ENCODE measurements around the gene PPAN. TPM values are rescaled to one million over a fixed set of nuclear protein-coding genes. Genes with fewer than 3 reads are reported as not detected.

Gene PPAN
- total RNA-seq, 1 experiment from 2014 or later: 28.0 TPM

DNA sequence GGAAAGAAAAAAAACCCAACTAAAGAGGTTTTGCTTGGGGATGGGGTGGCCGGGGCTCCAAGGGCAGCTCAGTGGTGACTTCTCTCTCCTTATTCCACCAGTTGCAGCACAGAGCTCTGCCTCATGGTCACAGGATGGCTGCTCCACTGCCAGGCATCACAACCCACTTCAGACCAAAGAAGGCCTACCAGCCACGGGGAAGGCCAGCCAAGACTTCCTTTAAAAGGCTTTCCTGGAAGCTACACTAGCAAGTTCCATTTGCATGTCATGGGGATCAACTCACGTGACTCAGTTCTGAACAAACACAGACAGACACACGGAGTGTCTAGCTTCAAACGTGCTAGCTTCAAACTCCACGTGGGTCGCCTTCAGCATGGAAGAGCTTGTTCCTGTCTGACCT is 26.7 kb downstream of the PPAN start:
- no peaks in the 10 kb centered on the region for H3K9me3 ChIP-seq (replicated peaks)
- no peak for DNase-seq (ENCODE audit: low read depth in 1 of 2, low spot score in 2 of 2)

DNA sequence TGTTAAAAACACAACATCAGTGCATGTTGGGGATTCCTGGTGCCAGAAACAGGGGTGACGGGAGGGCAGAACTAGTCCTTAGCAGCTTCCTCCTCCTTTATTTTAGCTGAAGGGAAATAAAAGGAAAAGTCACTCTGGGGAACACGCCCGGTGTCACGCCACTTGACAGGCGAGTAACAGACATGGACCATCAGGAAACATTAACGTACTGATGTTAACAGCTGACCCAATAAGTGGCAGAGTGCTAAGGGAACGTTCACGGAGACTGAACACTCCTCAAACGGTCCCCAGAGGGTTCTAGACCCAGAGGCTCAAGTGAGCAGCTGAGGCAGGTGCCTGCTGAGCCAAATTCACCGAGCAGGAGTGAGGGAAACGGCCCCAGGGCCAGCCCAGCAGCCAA is 27.4 kb downstream of the PPAN start:
- H3K27ac ChIP-seq: no peak overlapping the region
- H3K36me3 ChIP-seq: peaks cover 96% of the 10 kb centered on the region

More for the DNA sequence above, 26.7 kb downstream of the PPAN start:
- Histone ChIP-seq H3K36me3 (peaks cover 96% of the 10 kb centered on the region), H3K4me3 (no peak overlapping the region), H3K27ac (no peak overlapping the region), H3K27me3 (replicated peaks) (no peaks in the 10 kb centered on the region), H3K4me1 (replicated peaks) (peaks cover 29% of the 10 kb centered on the region)

GRCh38 chr19:10134040-10134439 is 27.9 kb downstream of the PPAN start:
- DNase-seq (ENCODE audit: low read depth in 1 of 2, low spot score in 2 of 2): no peak
- H3K4me3 ChIP-seq: no peak overlapping the region
- no peak overlapping the region for H3K27ac ChIP-seq
- H3K4me1 ChIP-seq (replicated peaks): peaks cover 29% of the 10 kb centered on the region
- no peaks in the 10 kb centered on the region for H3K27me3 ChIP-seq (replicated peaks)
- H3K36me3 ChIP-seq: peaks cover 96% of the 10 kb centered on the region
- no peaks in the 10 kb centered on the region for H3K9me3 ChIP-seq (replicated peaks)

More for the DNA sequence above, 27.4 kb downstream of the PPAN start:
- H3K4me3 ChIP-seq: no peak overlapping the region
- H3K4me1 ChIP-seq (replicated peaks): peaks cover 29% of the 10 kb centered on the region
- no peaks in the 10 kb centered on the region for H3K9me3 ChIP-seq (replicated peaks)
- DNase-seq (ENCODE audit: low read depth in 1 of 2, low spot score in 2 of 2): no peak
- H3K27me3 ChIP-seq (replicated peaks): no peaks in the 10 kb centered on the region

DNA sequence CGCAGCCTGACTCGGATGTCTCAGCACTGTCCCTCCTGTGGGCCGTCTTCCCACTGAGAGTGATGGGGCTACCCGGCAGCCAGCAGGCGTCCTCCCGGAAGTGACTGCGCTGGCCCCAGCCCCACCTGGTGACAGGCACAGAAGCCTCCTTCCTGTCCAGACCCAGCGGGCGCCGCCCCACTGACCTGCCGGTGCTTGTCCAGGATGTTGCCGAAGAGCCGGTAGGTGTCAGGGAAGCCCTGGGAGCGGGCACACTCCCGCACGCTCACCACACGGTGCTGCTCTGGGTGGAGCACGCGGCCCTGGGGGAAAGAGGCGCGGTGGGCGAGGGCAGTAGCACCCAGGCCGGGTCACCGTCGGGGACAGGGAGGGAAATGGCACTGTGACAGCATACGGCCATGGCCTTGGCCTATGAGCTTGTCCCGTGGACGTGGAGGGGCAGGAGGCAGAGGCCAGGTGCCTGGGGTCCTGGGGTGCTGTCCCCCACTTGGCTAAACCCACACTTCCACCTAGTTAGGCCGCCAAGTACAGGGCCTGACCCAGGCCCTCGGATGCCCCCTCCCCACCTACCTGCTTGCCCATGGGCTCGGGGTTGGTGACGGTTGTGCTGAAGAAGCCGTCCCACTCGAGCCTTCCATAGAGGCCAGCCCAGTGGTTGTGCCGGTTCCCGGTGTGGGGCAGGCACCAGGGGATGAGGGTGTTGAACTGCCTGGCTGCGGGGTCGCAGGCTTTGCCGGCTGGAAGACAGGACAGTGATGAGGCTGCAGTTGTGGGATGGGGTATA is 29.6 kb downstream of the PPAN start:
- no peak overlapping the region for H3K4me3 ChIP-seq
- H3K27ac ChIP-seq: no peak overlapping the region
- H3K4me1 ChIP-seq (replicated peaks): peaks cover 29% of the 10 kb centered on the region
- no peaks in the 10 kb centered on the region for H3K9me3 ChIP-seq (replicated peaks)
- DNase-seq (ENCODE audit: low read depth in 1 of 2, low spot score in 2 of 2): no peak
- H3K27me3 ChIP-seq (replicated peaks): no peaks in the 10 kb centered on the region
- H3K36me3 ChIP-seq: peaks cover 97% of the 10 kb centered on the region

DNA sequence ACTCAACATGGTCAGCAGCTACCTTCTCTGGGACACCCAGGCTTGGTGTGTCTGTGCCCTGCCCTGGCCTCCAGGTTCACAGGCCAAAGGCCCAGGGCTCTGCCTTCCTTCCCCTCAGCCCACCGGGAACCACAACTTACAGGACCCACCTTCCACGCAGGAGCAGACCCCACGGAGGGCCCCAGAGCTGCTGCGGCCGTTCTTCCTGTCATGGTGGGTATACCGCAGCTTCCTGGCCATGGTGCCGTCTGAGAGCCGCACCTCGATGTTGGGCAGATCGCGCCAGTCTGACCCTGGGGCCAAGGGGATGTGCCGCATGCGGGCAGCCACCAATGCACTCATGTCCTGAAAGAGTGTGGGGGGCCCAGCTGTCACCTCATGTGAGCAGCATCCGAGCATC is 30.8 kb downstream of the PPAN start:
- peaks cover 18% of the 10 kb centered on the region for H3K4me1 ChIP-seq (replicated peaks)
- no peak overlapping the region for H3K27ac ChIP-seq
- no peaks in the 10 kb centered on the region for H3K27me3 ChIP-seq (replicated peaks)
- H3K4me3 ChIP-seq: no peak overlapping the region
- H3K9me3 ChIP-seq (replicated peaks): no peaks in the 10 kb centered on the region
- H3K36me3 ChIP-seq: peaks cover 99% of the 10 kb centered on the region
- no peak for DNase-seq (ENCODE audit: low read depth in 1 of 2, low spot score in 2 of 2)

- DNase-seq (ENCODE audit: low read depth in 1 of 2, low spot score in 2 of 2): no peak
- Histone ChIP-seq H3K4me1 (replicated peaks) (peaks cover 7% of the 10 kb centered on the region), H3K27ac (no peak overlapping the region), H3K9me3 (replicated peaks) (no peaks in the 10 kb centered on the region), H3K4me3 (no peak overlapping the region), H3K36me3 (peaks cover 99% of the 10 kb centered on the region), H3K27me3 (replicated peaks) (no peaks in the 10 kb centered on the region)
Measured at GRCh38 chr19:10137751-10138682, 31.9 kb downstream of the PPAN start.

DNA sequence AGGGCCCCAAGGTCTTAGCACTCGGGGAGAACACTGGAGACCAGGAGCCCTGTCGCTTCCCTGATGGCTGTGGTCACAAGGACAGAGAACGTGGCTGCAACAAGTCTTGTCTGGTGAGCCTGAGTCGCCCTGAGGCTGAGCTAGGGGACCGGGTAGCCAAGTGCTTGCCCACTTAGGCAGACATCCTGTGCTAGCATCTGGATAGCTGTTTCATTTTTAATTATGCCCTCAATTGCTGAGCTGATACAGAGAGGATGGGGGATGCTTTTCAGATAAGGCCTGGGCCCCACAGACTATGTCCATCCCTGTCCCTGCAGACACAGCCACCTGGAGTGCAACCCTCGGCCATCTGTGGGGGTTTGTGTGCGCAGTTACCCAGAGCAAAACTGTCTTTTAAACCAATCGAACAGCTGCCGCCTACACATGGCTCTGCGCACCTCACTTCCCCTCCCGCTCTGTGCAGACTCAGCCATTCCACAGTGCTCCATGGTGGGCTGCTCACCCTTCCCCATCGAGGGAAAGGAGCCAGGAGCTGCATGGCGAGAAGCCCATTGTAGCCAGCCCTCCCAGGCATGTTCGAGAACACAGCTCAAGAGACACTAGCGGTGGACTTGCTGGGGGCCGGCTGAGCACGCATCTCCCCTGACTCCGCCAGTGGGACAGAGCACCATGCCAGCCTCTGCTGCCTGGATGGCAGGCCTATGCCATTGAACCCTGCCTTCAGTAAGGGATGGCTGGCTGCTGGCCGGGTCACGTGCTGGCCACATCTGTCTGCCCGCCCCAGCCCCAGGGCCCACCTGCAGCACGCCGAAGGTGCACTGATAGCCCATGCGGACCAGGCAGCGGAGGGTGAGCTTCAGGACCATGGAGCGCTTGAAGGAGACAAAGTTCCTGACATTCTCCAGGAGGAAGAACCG is 33.0 kb downstream of the PPAN start:
- H3K27ac ChIP-seq: no peak overlapping the region
- peaks cover 98% of the 10 kb centered on the region for H3K36me3 ChIP-seq
- no peaks in the 10 kb centered on the region for H3K9me3 ChIP-seq (replicated peaks)
- H3K4me3 ChIP-seq: no peak overlapping the region
- DNase-seq (ENCODE audit: low read depth in 1 of 2, low spot score in 2 of 2): no peak
- no peaks in the 10 kb centered on the region for H3K27me3 ChIP-seq (replicated peaks)
- H3K4me1 ChIP-seq (replicated peaks): no peaks in the 10 kb centered on the region

GRCh38 chr19:10139952-10140351 is 33.8 kb downstream of the PPAN start:
- H3K4me1 ChIP-seq (replicated peaks): no peaks in the 10 kb centered on the region
- no peaks in the 10 kb centered on the region for H3K27me3 ChIP-seq (replicated peaks)
- peaks cover 98% of the 10 kb centered on the region for H3K36me3 ChIP-seq
- H3K27ac ChIP-seq: no peak overlapping the region
- DNase-seq (ENCODE audit: low read depth in 1 of 2, low spot score in 2 of 2): no peak
- H3K4me3 ChIP-seq: no peak overlapping the region
- H3K9me3 ChIP-seq (replicated peaks): no peaks in the 10 kb centered on the region

DNA sequence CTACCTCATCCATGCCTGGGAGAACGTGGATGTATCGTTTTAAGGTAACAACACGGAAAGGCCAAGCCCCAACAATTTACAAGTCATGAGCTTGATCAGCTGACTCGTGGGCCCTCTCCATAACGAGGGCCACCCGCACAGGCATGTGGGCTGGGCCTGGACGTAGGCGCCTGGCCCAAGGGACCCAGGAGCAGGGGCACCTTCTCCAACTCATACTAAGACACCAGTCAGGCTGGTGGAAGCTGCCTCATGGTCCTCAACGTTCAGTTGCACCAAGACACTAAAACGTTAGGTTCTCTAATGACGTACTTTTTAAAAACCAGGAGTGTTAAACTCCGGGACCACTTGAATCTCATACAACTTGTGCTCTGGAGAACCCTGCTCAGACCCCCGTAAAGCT is 35.3 kb downstream of the PPAN start:
- Histone ChIP-seq H3K4me3 (no peak overlapping the region), H3K27me3 (replicated peaks) (no peaks in the 10 kb centered on the region), H3K36me3 (peaks cover 99% of the 10 kb centered on the region), H3K4me1 (replicated peaks) (no peaks in the 10 kb centered on the region), H3K27ac (no peak overlapping the region), H3K9me3 (replicated peaks) (no peaks in the 10 kb centered on the region)
- no peak for DNase-seq (ENCODE audit: low read depth in 1 of 2, low spot score in 2 of 2)

GRCh38 chr19:10141973-10142372 is 35.8 kb downstream of the PPAN start:
- Histone ChIP-seq H3K4me3 (no peak overlapping the region), H3K36me3 (peaks cover 99% of the 10 kb centered on the region), H3K4me1 (replicated peaks) (no peaks in the 10 kb centered on the region), H3K27ac (no peak overlapping the region), H3K27me3 (replicated peaks) (no peaks in the 10 kb centered on the region), H3K9me3 (replicated peaks) (no peaks in the 10 kb centered on the region)
- no peak for DNase-seq (ENCODE audit: low read depth in 1 of 2, low spot score in 2 of 2)

GRCh38 chr19:10142701-10143375 is 36.7 kb downstream of the PPAN start:
- peaks cover 99% of the 10 kb centered on the region for H3K36me3 ChIP-seq
- no peak overlapping the region for H3K4me3 ChIP-seq
- no peaks in the 10 kb centered on the region for H3K27me3 ChIP-seq (replicated peaks)
- H3K27ac ChIP-seq: no peak overlapping the region
- no peaks in the 10 kb centered on the region for H3K4me1 ChIP-seq (replicated peaks)
- no peaks in the 10 kb centered on the region for H3K9me3 ChIP-seq (replicated peaks)
- no peak for DNase-seq (ENCODE audit: low read depth in 1 of 2, low spot score in 2 of 2)

DNA sequence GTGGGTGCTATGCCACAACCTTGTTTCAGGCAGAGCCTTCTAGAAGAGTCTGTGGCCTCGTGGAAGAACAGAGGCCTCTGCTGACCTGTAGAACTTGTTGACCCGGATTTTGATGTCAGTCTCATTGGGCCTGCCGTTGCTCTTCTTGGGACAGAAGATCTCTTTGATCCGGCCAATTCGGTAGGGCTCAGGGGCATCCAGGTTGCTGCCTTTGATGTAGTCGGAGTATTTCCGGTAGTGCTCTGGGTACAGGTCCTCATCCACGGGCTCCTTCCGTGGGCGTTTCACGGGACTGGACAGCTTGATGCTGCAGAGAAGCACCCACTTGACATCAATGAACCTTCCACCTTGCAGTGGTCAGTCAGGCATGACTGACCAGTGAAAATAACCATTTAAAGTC is 37.5 kb downstream of the PPAN start:
- DNase-seq (ENCODE audit: low read depth in 1 of 2, low spot score in 2 of 2): no peak
- Histone ChIP-seq H3K9me3 (replicated peaks) (no peaks in the 10 kb centered on the region), H3K4me3 (no peak overlapping the region), H3K27me3 (replicated peaks) (no peaks in the 10 kb centered on the region), H3K27ac (no peak overlapping the region), H3K36me3 (peaks cover 97% of the 10 kb centered on the region), H3K4me1 (replicated peaks) (no peaks in the 10 kb centered on the region)

DNA sequence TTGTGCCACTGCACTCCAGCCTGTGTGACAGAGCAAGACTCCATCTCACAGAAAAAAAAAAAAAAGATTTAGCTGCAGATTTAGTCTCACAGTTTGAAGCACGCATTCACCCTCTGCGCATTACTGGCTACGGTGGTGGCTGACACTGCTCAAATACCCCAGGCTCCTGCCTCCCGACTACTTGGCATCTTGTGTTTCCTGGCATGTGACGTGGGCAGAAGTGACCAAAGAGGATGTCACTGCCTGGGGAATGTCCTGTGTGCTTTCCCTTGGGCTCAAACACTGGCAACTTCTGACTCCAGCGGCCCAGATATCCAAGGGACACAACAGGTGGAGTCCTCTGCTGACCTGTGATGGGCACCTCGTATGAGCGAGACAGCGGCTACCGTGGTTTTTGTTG is 38.2 kb downstream of the PPAN start:
- Histone ChIP-seq H3K27ac (no peak overlapping the region), H3K4me3 (no peak overlapping the region), H3K36me3 (peaks cover 97% of the 10 kb centered on the region), H3K27me3 (replicated peaks) (no peaks in the 10 kb centered on the region), H3K9me3 (replicated peaks) (no peaks in the 10 kb centered on the region), H3K4me1 (replicated peaks) (no peaks in the 10 kb centered on the region)
- no peak for DNase-seq (ENCODE audit: low read depth in 1 of 2, low spot score in 2 of 2)
